ENCODE measurements around the gene MAPK4. TPM values are rescaled to one million over a fixed set of nuclear protein-coding genes. Genes with fewer than 3 reads are reported as not detected.
"Not testable (repeated sequence)": the region's sequence is repeated elsewhere in the genome, so short reads cannot be mapped to it uniquely, and the experiment has no call there.

The MAPK4 gene
- polyA plus RNA-seq, 1 donor, result 1.5 TPM

DNA sequence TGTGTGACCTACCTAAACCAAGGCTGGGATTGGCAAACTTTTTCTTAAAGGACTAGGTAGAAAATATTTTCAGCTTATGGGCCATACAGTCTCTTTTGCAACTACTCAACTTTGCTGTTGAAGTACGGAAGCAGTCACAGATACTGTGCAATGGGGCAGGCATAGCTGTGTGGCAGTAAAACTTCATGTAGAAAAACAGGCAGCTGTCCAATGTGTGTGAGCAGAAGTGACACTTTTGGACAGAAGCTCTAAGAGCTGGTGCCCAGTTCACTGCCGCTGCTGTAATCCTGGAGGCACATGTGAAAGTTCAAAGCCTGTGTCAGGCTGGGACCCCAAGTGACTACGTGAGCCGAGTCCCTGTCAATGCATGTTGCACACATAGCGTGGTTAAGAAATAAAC lies 46.7 kb downstream of the MAPK4 start:
- H3K4me3 ChIP-seq (ENCODE audit: low read length), result no peak overlapping the region
- whole genome bisulfite sequencing (ENCODE audit: insufficient coverage, low lambda C conversion rate), result no CpG with 5 or more reads among the region's 5 CpGs
- H3K27ac ChIP-seq (ENCODE audit: low read length), result no peak overlapping the region
- H3K9me3 ChIP-seq (ENCODE audit: control insufficient read depth, low read depth, low read length), result no peaks in the 10 kb centered on the region
- DNase-seq, result no peak
- H3K36me3 ChIP-seq (ENCODE audit: control insufficient read depth, insufficient read depth, low read length), result no peaks in the 10 kb centered on the region
- no peaks in the 10 kb centered on the region for H3K4me1 ChIP-seq (ENCODE audit: control insufficient read depth, insufficient read depth, low read length)
- H3K27me3 ChIP-seq (ENCODE audit: control insufficient read depth, insufficient read depth, low read length), result no peaks in the 10 kb centered on the region

- 86% methylated on average over 4 of the region's 5 CpGs for WGBS (ENCODE audit: insufficient coverage, low lambda C conversion rate)
- no peak overlapping the region for H3K27ac ChIP-seq (ENCODE audit: low read length)
- H3K36me3 ChIP-seq (ENCODE audit: control insufficient read depth, insufficient read depth, low read length), result no peaks in the 10 kb centered on the region
- no peaks in the 10 kb centered on the region for H3K27me3 ChIP-seq (ENCODE audit: control insufficient read depth, insufficient read depth, low read length)
- no peaks in the 10 kb centered on the region for H3K4me1 ChIP-seq (ENCODE audit: control insufficient read depth, insufficient read depth, low read length)
- no peak for DNase-seq
- H3K9me3 ChIP-seq (ENCODE audit: control insufficient read depth, low read depth, low read length), result no peaks in the 10 kb centered on the region
- H3K4me3 ChIP-seq (ENCODE audit: low read length), result no peak overlapping the region
These were observed 47.6 kb downstream of the MAPK4 start for GRCh38 chr18:50607378-50607926.

DNA sequence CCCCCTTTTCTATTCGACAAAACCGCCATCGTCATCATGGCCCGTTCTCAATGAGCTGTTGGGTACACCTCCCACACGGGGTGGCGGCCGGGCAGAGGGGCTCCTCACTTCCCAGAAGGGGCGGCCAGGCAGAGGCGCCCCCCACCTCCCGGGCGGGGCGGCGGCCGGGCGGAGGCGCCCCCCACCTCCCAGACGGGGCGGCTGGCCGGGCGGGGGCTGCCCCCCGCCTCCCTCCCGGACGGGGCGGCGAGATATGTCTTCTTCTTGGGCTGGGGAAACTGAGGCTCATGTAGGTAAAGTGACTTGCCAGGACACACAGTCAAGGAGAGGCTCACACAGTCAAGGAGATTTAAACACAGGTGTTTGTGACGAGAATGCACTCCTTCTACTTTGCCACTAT lies 49.3 kb downstream of the MAPK4 start:
- not testable (repeated sequence) for H3K27me3 ChIP-seq (ENCODE audit: control insufficient read depth, insufficient read depth, low read length); H3K36me3 ChIP-seq (ENCODE audit: control insufficient read depth, insufficient read depth, low read length); H3K27ac ChIP-seq (ENCODE audit: low read length); DNase-seq; H3K4me1 ChIP-seq (ENCODE audit: control insufficient read depth, insufficient read depth, low read length); H3K9me3 ChIP-seq (ENCODE audit: control insufficient read depth, low read depth, low read length); H3K4me3 ChIP-seq (ENCODE audit: low read length)
- WGBS (ENCODE audit: insufficient coverage, low lambda C conversion rate), result no CpG with 5 or more reads among the region's 26 CpGs

DNA sequence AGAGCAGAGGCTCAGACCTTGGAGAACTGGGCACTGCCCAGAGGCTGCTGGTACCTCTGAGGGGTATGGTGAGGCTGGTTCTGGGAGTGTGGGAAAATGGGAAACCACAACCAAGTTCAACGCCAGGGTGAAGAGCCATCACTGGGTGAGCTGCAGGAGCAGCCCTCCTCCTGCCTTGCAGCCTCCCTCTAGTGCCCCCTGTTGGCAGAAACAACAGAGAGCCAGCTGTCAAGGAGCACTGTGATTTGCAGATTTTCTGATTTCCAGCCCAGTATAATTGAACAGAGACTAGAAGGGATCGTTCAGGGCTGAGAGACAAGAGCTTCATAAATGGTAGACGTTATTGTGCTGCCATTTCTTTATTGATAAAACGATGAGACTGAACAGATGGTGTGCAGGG lies 50.5 kb downstream of the MAPK4 start:
- WGBS (ENCODE audit: insufficient coverage, low lambda C conversion rate), result 60% methylated on average over 1 of the region's 4 CpGs

GRCh38 chr18:50611529-50611941 lies 51.6 kb downstream of the MAPK4 start:
- H3K36me3 ChIP-seq (ENCODE audit: control insufficient read depth, insufficient read depth, low read length), result no peaks in the 10 kb centered on the region
- DNase-seq, result peak in 1 of 2 donors; percentile 31
- no CpG with 5 or more reads among the region's 5 CpGs for WGBS (ENCODE audit: insufficient coverage, low lambda C conversion rate)
- no peaks in the 10 kb centered on the region for H3K27me3 ChIP-seq (ENCODE audit: control insufficient read depth, insufficient read depth, low read length)
- no peak overlapping the region for H3K4me3 ChIP-seq (ENCODE audit: low read length)
- peaks cover 3% of the 10 kb centered on the region for H3K9me3 ChIP-seq (ENCODE audit: control insufficient read depth, low read depth, low read length)
- no peaks in the 10 kb centered on the region for H3K4me1 ChIP-seq (ENCODE audit: control insufficient read depth, insufficient read depth, low read length)
- no peak overlapping the region for H3K27ac ChIP-seq (ENCODE audit: low read length)

More for the DNA sequence above, 50.5 kb downstream of the MAPK4 start:
- no peak for DNase-seq
- Histone ChIP-seq H3K9me3 (ENCODE audit: control insufficient read depth, low read depth, low read length) (peaks cover 3% of the 10 kb centered on the region), H3K27me3 (ENCODE audit: control insufficient read depth, insufficient read depth, low read length) (no peaks in the 10 kb centered on the region), H3K36me3 (ENCODE audit: control insufficient read depth, insufficient read depth, low read length) (no peaks in the 10 kb centered on the region), H3K4me3 (ENCODE audit: low read length) (no peak overlapping the region), H3K27ac (ENCODE audit: low read length) (no peak overlapping the region), H3K4me1 (ENCODE audit: control insufficient read depth, insufficient read depth, low read length) (no peaks in the 10 kb centered on the region)

DNA sequence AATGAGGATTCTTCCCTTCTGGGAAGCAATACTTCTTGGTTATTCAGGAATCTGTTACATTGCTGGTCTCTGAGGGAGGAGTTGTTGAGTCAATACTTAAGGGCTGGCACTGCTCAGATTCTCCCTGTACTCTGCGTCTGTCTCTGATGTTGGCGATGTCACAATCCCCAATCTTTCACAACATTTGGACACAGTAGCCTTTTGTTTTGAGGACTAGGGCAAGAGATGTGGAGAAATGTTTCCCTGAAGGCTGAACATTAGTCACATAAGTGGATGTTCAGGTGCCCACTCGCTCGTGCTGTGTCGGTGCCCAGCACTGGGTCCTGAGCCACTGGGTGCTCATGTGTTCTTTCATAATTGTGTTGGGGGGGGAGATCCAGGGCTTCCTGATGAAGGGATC lies 55.0 kb downstream of the MAPK4 start:
- H3K27ac ChIP-seq (ENCODE audit: low read length), result no peak overlapping the region
- DNase-seq, result no peak
- H3K4me1 ChIP-seq (ENCODE audit: control insufficient read depth, insufficient read depth, low read length), result no peaks in the 10 kb centered on the region
- peaks cover 3% of the 10 kb centered on the region for H3K9me3 ChIP-seq (ENCODE audit: control insufficient read depth, low read depth, low read length)
- no peaks in the 10 kb centered on the region for H3K27me3 ChIP-seq (ENCODE audit: control insufficient read depth, insufficient read depth, low read length)
- no peak overlapping the region for H3K4me3 ChIP-seq (ENCODE audit: low read length)
- WGBS (ENCODE audit: insufficient coverage, low lambda C conversion rate), result no CpG with 5 or more reads among the region's 5 CpGs
- H3K36me3 ChIP-seq (ENCODE audit: control insufficient read depth, insufficient read depth, low read length), result no peaks in the 10 kb centered on the region

GRCh38 chr18:50616484-50617048 lies 56.7 kb downstream of the MAPK4 start:
- H3K27me3 ChIP-seq (ENCODE audit: control insufficient read depth, insufficient read depth, low read length), result no peaks in the 10 kb centered on the region
- no peak for DNase-seq
- H3K27ac ChIP-seq (ENCODE audit: low read length), result no peak overlapping the region
- no peak overlapping the region for H3K4me3 ChIP-seq (ENCODE audit: low read length)
- 93% methylated on average over 3 of the region's 5 CpGs for WGBS (ENCODE audit: insufficient coverage, low lambda C conversion rate)
- H3K4me1 ChIP-seq (ENCODE audit: control insufficient read depth, insufficient read depth, low read length), result no peaks in the 10 kb centered on the region
- no peaks in the 10 kb centered on the region for H3K36me3 ChIP-seq (ENCODE audit: control insufficient read depth, insufficient read depth, low read length)
- H3K9me3 ChIP-seq (ENCODE audit: control insufficient read depth, low read depth, low read length), result peaks cover 3% of the 10 kb centered on the region

- Histone ChIP-seq H3K4me1 (ENCODE audit: control insufficient read depth, insufficient read depth, low read length) (no peaks in the 10 kb centered on the region), H3K9me3 (ENCODE audit: control insufficient read depth, low read depth, low read length) (no peaks in the 10 kb centered on the region), H3K4me3 (ENCODE audit: low read length) (no peak overlapping the region), H3K27ac (ENCODE audit: low read length) (no peak overlapping the region), H3K27me3 (ENCODE audit: control insufficient read depth, insufficient read depth, low read length) (no peaks in the 10 kb centered on the region), H3K36me3 (ENCODE audit: control insufficient read depth, insufficient read depth, low read length) (no peaks in the 10 kb centered on the region)
- no peak for DNase-seq
- no CpG with 5 or more reads among the region's 4 CpGs for WGBS (ENCODE audit: insufficient coverage, low lambda C conversion rate)
These were observed 60.0 kb downstream of the MAPK4 start for GRCh38 chr18:50619861-50620275.

DNA sequence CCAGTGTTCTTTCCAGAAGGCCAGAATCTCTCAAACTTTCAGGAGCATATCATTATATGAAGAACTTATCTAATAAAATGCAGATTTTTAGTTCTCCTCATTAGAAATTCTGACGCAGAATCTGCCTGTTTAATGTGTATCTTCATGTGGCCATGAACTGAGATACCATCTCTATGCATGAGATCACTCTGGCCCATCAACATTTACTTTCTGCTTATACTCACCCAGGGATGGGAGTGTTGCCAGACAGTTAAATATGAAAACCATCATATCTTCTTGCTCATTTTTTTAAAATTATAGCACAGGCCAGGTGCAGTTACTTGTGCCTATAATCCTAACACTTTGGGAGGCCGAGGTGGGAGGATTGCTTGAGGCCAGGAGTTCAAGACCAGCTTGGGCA lies 60.4 kb downstream of the MAPK4 start:
- no peaks in the 10 kb centered on the region for H3K9me3 ChIP-seq (ENCODE audit: control insufficient read depth, low read depth, low read length)
- no peak overlapping the region for H3K27ac ChIP-seq (ENCODE audit: low read length)
- H3K4me3 ChIP-seq (ENCODE audit: low read length), result no peak overlapping the region
- H3K27me3 ChIP-seq (ENCODE audit: control insufficient read depth, insufficient read depth, low read length), result no peaks in the 10 kb centered on the region
- no CpG with 5 or more reads among the region's 2 CpGs for WGBS (ENCODE audit: insufficient coverage, low lambda C conversion rate)
- no peaks in the 10 kb centered on the region for H3K4me1 ChIP-seq (ENCODE audit: control insufficient read depth, insufficient read depth, low read length)
- no peaks in the 10 kb centered on the region for H3K36me3 ChIP-seq (ENCODE audit: control insufficient read depth, insufficient read depth, low read length)
- DNase-seq, result no peak

GRCh38 chr18:50621366-50621765 lies 61.5 kb downstream of the MAPK4 start:
- WGBS (ENCODE audit: insufficient coverage, low lambda C conversion rate), result no CpG with 5 or more reads among the region's 2 CpGs
- Histone ChIP-seq H3K36me3 (ENCODE audit: control insufficient read depth, insufficient read depth, low read length) (no peaks in the 10 kb centered on the region), H3K4me3 (ENCODE audit: low read length) (no peak overlapping the region), H3K4me1 (ENCODE audit: control insufficient read depth, insufficient read depth, low read length) (no peaks in the 10 kb centered on the region), H3K9me3 (ENCODE audit: control insufficient read depth, low read depth, low read length) (no peaks in the 10 kb centered on the region), H3K27ac (ENCODE audit: low read length) (no peak overlapping the region), H3K27me3 (ENCODE audit: control insufficient read depth, insufficient read depth, low read length) (no peaks in the 10 kb centered on the region)
- DNase-seq, result no peak

- Histone ChIP-seq H3K4me1 (ENCODE audit: control insufficient read depth, insufficient read depth, low read length) (no peaks in the 10 kb centered on the region), H3K36me3 (ENCODE audit: control insufficient read depth, insufficient read depth, low read length) (no peaks in the 10 kb centered on the region), H3K27ac (ENCODE audit: low read length) (no peak overlapping the region), H3K9me3 (ENCODE audit: control insufficient read depth, low read depth, low read length) (no peaks in the 10 kb centered on the region), H3K27me3 (ENCODE audit: control insufficient read depth, insufficient read depth, low read length) (no peaks in the 10 kb centered on the region), H3K4me3 (ENCODE audit: low read length) (no peak overlapping the region)
- DNase-seq, result no peak
- no CpG with 5 or more reads among the region's 3 CpGs for WGBS (ENCODE audit: insufficient coverage, low lambda C conversion rate)
These were observed 62.4 kb downstream of the MAPK4 start for GRCh38 chr18:50622320-50622719.
